Psoas muscle (tissue), 8 donors: ENCODE measurements around the gene RAI2. TPM values are rescaled to one million over a fixed set of nuclear protein-coding genes. Genes with fewer than 3 reads are reported as not detected.

Experiments used
- ATAC-seq, 4 donors: fragments of 200-7000 bp; cut with Tn5 transposase; one replicate each; pipeline ENCODE4 v1.9.1; 2020; ENCODE audit warnings: moderate library complexity in 3 of 4, mild to moderate bottlenecking in 2 of 4
- DNase-seq, 2 donors: peaks; one replicate each; pipeline ENCODE4 v3.0.0-alpha.2; 2020
- H3K27ac ChIP-seq: fragments of 200-600 bp; one replicate; pipeline ENCODE4 v1.8.0; 2022
- H3K27me3 ChIP-seq, 3 donors: fragments of 200-600 bp in 1 of 3; one replicate each; pipeline versions ENCODE4 v1.6.1 to v1.8.0; 2013 to 2022; ENCODE audit warnings: low read length in 2 of 3, mild to moderate bottlenecking in 2 of 3, moderate library complexity in 1 of 3; ENCODE audit not compliant: insufficient read depth in 3 of 3
- H3K36me3 ChIP-seq, 2 donors: fragments of 200-600 bp in 1 of 2; one replicate each; pipeline versions ENCODE4 v1.6.1 to v1.8.0; 2013 to 2022; ENCODE audit warnings: low read depth in 1 of 2, mild to moderate bottlenecking in 1 of 2, moderate library complexity in 1 of 2; ENCODE audit not compliant: insufficient read depth in 1 of 2
- H3K4me1 ChIP-seq: fragments of 200-600 bp; one replicate; pipeline ENCODE4 v1.8.0; 2022
- H3K4me3 ChIP-seq: fragments of 200-600 bp; one replicate; pipeline ENCODE4 v1.8.0; 2022; ENCODE audit warnings: mild to moderate bottlenecking
- H3K9me3 ChIP-seq: fragments of 200-600 bp; one replicate; pipeline ENCODE4 v1.8.0; 2022
- WGBS, 3 donors: extraction: QIAGEN DNeasy Blood & Tissue Kit; methylation state at CpG; one replicate each; pipeline versions ENCODE4 v1.1.6 to v1.1.7; 2013; 5-methylcytosine and 5-hydroxymethylcytosine counted together
- intact Hi-C, 2 donors: fragments of 100-400 bp; cut with DNase I; formaldehyde crosslinking; loops; one replicate each; pipeline versions ENCODE4 v1.11.0 to v1.14.2; 2022
- polyA plus RNA-seq, 3 donors: library from polyadenylated mRNA; stranded (reverse); fragments of 200-250 nt; gene quantifications; one replicate each; pipeline ENCODE4 v1.2.3, GENCODE V29; 2013
- total RNA-seq, 4 donors: library from RNA; stranded (reverse); fragmentation: NEBNext Ultra II Directional in 2 of 4; extraction: Animal tissue kit (Norgen Biotek cat#: 25700) in 2 of 4; gene quantifications; one replicate each; pipeline versions ENCODE4 v1.2.1 to v1.2.4, GENCODE V29; 2021 to 2023
- TF ChIP-seq, protein P1 (sequence below): fragments of 200-600 bp; IDR thresholded peaks from one replicate; pipeline ENCODE4 v1.8.0; 2022; ENCODE audit warnings: antibody characterized with exemption
- donor health status: healthy with polysubstance abuse.
- donor health status: DM: no; HTN: no; CAD: no; lungs with moderate emphysema.
- donor health status: Bipolar disorder and iron deficiency.
- donor health status: healthy.
- donor health status: DM: yes; HTN: yes; CAD: no.
- donor health status: DM: no; HTN: no; CAD: no.
- donor health status: DM: no; HTN: no; CAD: no.
- donor health status: DM: yes; HTN: yes; CAD: no.

Gene RAI2
- total and polyA plus RNA-seq, 7 donors = 3.2 to 6.3 (median 4.2) TPM

DNA sequence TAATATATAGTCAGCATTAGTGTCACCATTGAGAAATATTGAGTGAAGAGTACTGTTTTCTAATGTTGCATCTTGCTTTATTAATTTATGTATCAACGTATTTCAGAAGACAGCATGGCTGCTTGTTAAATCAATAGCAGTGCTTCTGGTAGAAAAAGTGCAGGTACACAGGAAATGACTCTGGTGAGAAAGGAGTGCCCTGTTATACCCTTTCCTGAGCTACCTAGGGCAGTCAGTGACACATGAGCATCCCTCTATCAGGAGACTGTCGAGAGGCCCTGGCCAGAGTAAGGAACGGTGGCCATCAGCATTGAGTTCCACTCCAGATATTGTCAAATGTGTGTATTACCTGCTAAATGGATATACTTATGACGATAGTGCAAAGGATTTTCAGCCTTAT is 81.7 kb downstream of the RAI2 start:
- no peaks in the 10 kb centered on the region for H3K9me3 ChIP-seq
- TF ChIP-seq, protein P1, sequence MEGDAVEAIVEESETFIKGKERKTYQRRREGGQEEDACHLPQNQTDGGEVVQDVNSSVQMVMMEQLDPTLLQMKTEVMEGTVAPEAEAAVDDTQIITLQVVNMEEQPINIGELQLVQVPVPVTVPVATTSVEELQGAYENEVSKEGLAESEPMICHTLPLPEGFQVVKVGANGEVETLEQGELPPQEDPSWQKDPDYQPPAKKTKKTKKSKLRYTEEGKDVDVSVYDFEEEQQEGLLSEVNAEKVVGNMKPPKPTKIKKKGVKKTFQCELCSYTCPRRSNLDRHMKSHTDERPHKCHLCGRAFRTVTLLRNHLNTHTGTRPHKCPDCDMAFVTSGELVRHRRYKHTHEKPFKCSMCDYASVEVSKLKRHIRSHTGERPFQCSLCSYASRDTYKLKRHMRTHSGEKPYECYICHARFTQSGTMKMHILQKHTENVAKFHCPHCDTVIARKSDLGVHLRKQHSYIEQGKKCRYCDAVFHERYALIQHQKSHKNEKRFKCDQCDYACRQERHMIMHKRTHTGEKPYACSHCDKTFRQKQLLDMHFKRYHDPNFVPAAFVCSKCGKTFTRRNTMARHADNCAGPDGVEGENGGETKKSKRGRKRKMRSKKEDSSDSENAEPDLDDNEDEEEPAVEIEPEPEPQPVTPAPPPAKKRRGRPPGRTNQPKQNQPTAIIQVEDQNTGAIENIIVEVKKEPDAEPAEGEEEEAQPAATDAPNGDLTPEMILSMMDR = no peak
- no peaks in the 10 kb centered on the region for H3K36me3 ChIP-seq
- ATAC-seq = no peak
- H3K27ac ChIP-seq = no peak overlapping the region
- 77 to 96% (median 91%) methylated on average over 4 of the region's 4 CpGs for WGBS, 3 donors
- H3K4me1 ChIP-seq = no peaks in the 10 kb centered on the region
- peaks cover 0 to 17% (median 0%) of the 10 kb centered on the region in 3 donors for H3K27me3 ChIP-seq
- H3K4me3 ChIP-seq = no peak overlapping the region
- DNase-seq = no peak
- intact Hi-C loops = no loop called here

DNA sequence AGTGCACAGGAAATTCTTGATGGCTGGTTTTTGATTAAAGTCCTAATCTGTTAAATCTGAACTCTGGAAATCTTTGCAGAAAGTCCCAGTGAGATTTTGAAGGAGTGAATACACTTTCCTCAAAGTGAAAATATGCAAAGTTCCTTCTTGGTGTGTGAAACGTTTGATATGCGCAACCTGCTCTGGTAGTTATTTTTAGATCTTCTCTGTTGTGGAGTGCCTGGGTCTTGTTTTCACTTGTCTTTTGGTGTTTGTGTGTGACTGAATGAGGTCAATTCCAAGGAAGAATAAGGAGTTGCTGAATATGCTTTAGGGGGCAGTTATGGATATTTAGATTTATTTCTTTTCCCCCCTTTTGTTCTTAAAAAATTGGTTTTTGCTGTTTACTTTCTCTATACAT is 82.1 kb downstream of the RAI2 start:
- Histone ChIP-seq H3K27me3 (peaks cover 0 to 19% (median 0%) of the 10 kb centered on the region in 3 donors), H3K4me1 (no peaks in the 10 kb centered on the region), H3K27ac (no peak overlapping the region), H3K9me3 (no peaks in the 10 kb centered on the region), H3K4me3 (no peak overlapping the region), H3K36me3 (no peaks in the 10 kb centered on the region)
- whole genome bisulfite sequencing, 3 donors = 43 to 66% (median 44%) methylated on average over 2 of the region's 2 CpGs
- DNase-seq (no peak), ATAC-seq (no peak)
- TF ChIP-seq, protein P1 = no peak
- intact Hi-C loops = no loop called here

- H3K9me3 ChIP-seq = no peaks in the 10 kb centered on the region
- DNase-seq (no peak), ATAC-seq (no peak)
- H3K27ac ChIP-seq = no peak overlapping the region
- no peaks in the 10 kb centered on the region for H3K36me3 ChIP-seq
- intact Hi-C loops = no loop called here
- WGBS, 3 donors = 69 to 94% (median 94%) methylated on average over 1 of the region's 1 CpG
- no peaks in the 10 kb centered on the region for H3K4me1 ChIP-seq
- H3K27me3 ChIP-seq = peaks cover 0 to 56% (median 2%) of the 10 kb centered on the region in 3 donors
- TF ChIP-seq, protein P1 = no peak
- no peak overlapping the region for H3K4me3 ChIP-seq
Measured at GRCh38 chrX:17774053-17774452, 87.0 kb downstream of the RAI2 start.

- no peak for ATAC-seq
Measured at GRCh38 chrX:17773221-17773876, 87.7 kb downstream of the RAI2 start.

More at GRCh38 chrX:17773221-17773876, 87.7 kb downstream of the RAI2 start:
- H3K4me1 ChIP-seq = no peaks in the 10 kb centered on the region
- no peaks in the 10 kb centered on the region for H3K9me3 ChIP-seq
- intact Hi-C loops = no loop called here
- no peak overlapping the region for H3K4me3 ChIP-seq
- WGBS, 3 donors = 65 to 78% (median 72%) methylated on average over 8 of the region's 8 CpGs
- no peak for DNase-seq
- H3K27ac ChIP-seq = no peak overlapping the region
- no peaks in the 10 kb centered on the region for H3K36me3 ChIP-seq
- H3K27me3 ChIP-seq = peaks cover 0 to 54% (median 2%) of the 10 kb centered on the region in 3 donors
- TF ChIP-seq, protein P1 = no peak
